C4-2B (cell line): Measurements from ENCODE around the gene ZBTB5.

Experiments used
- CTCF ChIP-seq: fragments of 450-650 bp; conservative IDR thresholded peaks from 2 replicates; pipeline ENCODE4 v1.5.1; 2017; ENCODE audit warnings: mild to moderate bottlenecking
- ZFX ChIP-seq: fragments of 450-650 bp; IDR thresholded peaks from 2 replicates; pipeline ENCODE4 v1.6.1; 2017

GRCh38 chr9:37419204-37419603 is 46.0 kb downstream of the ZBTB5 start:
- TF ChIP-seq CTCF: no peak
- TF ChIP-seq ZFX: no peak
